Spleen (tissue), 13 donors: ENCODE data around the gene CD300E. TPM values are rescaled to one million over a fixed set of nuclear protein-coding genes. Genes with fewer than 3 reads are reported as not detected.

Source experiments
- DNase-seq: peaks from one replicate; pipeline ENCODE4 v3.0.0-alpha.2; 2020
- H3K27ac ChIP-seq, 8 donors: fragments of 200-600 bp; sonication (generic) in 7 of 8; 1 replicate in 4 of 8; 2 replicates in 4 of 8; pipeline versions ENCODE4 v1.5.0 to v1.8.0; 2016 to 2021; ENCODE audit warnings: inconsistent platforms in 4 of 8, mild to moderate bottlenecking in 4 of 8, moderate library complexity in 1 of 8
- H3K27me3 ChIP-seq, 7 donors: fragments of 200-600 bp; sonication (generic) in 6 of 7; replicated peaks in 1 of 7; 1 replicate in 4 of 7; 2 replicates in 3 of 7; pipeline versions ENCODE4 v1.5.0 to v1.8.0; 2016 to 2021; ENCODE audit warnings: inconsistent platforms in 3 of 7, mild to moderate bottlenecking in 1 of 7
- H3K36me3 ChIP-seq, 6 donors: fragments of 200-600 bp; sonication (generic) in 5 of 6; 1 replicate in 4 of 6; 2 replicates in 2 of 6; pipeline versions ENCODE4 v1.5.0 to v1.8.0; 2016 to 2021; ENCODE audit warnings: inconsistent platforms in 2 of 6
- H3K4me1 ChIP-seq, 6 donors: fragments of 200-600 bp; sonication (generic) in 5 of 6; 1 replicate in 3 of 6; 2 replicates in 3 of 6; pipeline versions ENCODE4 v1.5.0 to v1.8.0; 2016 to 2021; ENCODE audit warnings: inconsistent platforms in 3 of 6
- H3K4me3 ChIP-seq, 8 donors: fragments of 200-600 bp; sonication (generic) in 7 of 8; 1 replicate in 4 of 8; 2 replicates in 4 of 8; pipeline versions ENCODE4 v1.5.0 to v1.8.0; 2016 to 2021; ENCODE audit warnings: inconsistent platforms in 4 of 8, mild to moderate bottlenecking in 4 of 8, moderate library complexity in 2 of 8
- H3K9me3 ChIP-seq, 8 donors: fragments of 200-600 bp; sonication (generic) in 7 of 8; 1 replicate in 4 of 8; 2 replicates in 4 of 8; pipeline versions ENCODE4 v1.5.0 to v1.8.0; 2016 to 2021; ENCODE audit warnings: inconsistent platforms in 4 of 8
- POLR2A ChIP-seq, 3 donors: fragments of 450-650 bp; IDR thresholded peaks; one replicate each; pipeline ENCODE4 v1.5.1; 2017; ENCODE audit warnings: antibody characterized with exemption in 3 of 3, mild to moderate bottlenecking in 1 of 3
- POLR2AphosphoS5 ChIP-seq, 3 donors: sonication (generic); formaldehyde crosslinking; IDR thresholded peaks; one replicate each; pipeline ENCODE4 v1.5.1; 2017; ENCODE audit warnings: antibody characterized with exemption in 3 of 3
- WGBS, 5 donors: extraction: QIAGEN DNeasy Blood & Tissue Kit in 3 of 5; methylation state at CpG; one replicate each; pipeline versions ENCODE4 v1.1.5 to v1.1.7; 2013 to 2018; 5-methylcytosine and 5-hydroxymethylcytosine counted together
- intact Hi-C: fragments of 100-400 bp; cut with DNase I; formaldehyde crosslinking; loops from one replicate; pipeline ENCODE4 v1.15.0; 2023; ENCODE audit warnings: low total_unique reads
- long read RNA-seq, 2 donors: transcript quantifications; one replicate each; lab custom pipeline, GENCODE V29; 2026
- polyA plus RNA-seq, 3 donors: library from polyadenylated mRNA; stranded (reverse); fragments of 200-250 nt; gene quantifications; one replicate each; pipeline ENCODE4 v1.2.1, GENCODE V29; 2013
- total RNA-seq, 7 donors: library from RNA; depleted of rRNA in 3 of 7; stranded (reverse); fragments of >200 nt in 3 of 7; fragmentation: NEBNext Ultra II Directional in 4 of 7; extraction: Animal tissue kit (Norgen Biotek cat#: 25700) in 4 of 7; gene quantifications; one replicate each; pipeline versions ENCODE4 v1.1.0 to v1.2.1, GENCODE V29; 2016 to 2021
- TF ChIP-seq, protein P1 (sequence below), 11 experiments: fragments of 200-600 bp in 7 of 11; fragments of 450-650 bp in 4 of 11; sonication (generic) in 4 of 11; IDR thresholded peaks in 8 of 11; conservative IDR thresholded peaks in 3 of 11; 1 replicate in 7 of 11; 2 replicates in 4 of 11; pipeline versions ENCODE4 v1.4.0 to v1.8.0; 2016 to 2021; ENCODE audit warnings: antibody characterized with exemption in 11 of 11, inconsistent platforms in 4 of 11, mild to moderate bottlenecking in 1 of 11
- donor health status: healthy with polysubstance abuse.
- donor health status: DM: no; HTN: no; CAD: no; lungs with moderate emphysema.
- donor health status: DM: no; HTN: no; CAD: no.
- donor health status: Bipolar disorder and iron deficiency.
- donor health status: healthy.
- donor health status: DM: no; HTN: no; CAD: no.
- donor health status: DM: yes; HTN: yes; CAD: no.

CD300E gene, protein sequence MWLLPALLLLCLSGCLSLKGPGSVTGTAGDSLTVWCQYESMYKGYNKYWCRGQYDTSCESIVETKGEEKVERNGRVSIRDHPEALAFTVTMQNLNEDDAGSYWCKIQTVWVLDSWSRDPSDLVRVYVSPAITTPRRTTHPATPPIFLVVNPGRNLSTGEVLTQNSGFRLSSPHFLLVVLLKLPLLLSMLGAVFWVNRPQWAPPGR
- total RNA-seq (10 to 100 TPM in 3 of 7 donors, 1 to 10 TPM in 4; 1.7 to 20.3 (median 6.4) TPM), polyA plus RNA-seq (1 to 10 TPM in 2 of 3 donors, under 1 TPM in 1; 0.99 to 5.3 (median 3.0) TPM)
- long read RNA-seq, donor 1, partial matches to known transcripts: 0 of 1 reads
- long read RNA-seq, donor 1, other reads (novel, unspliced or antisense): 0 of 1 reads
- long read RNA-seq, donor 2, partial matches to known transcripts: 0 of 1 reads
- long read RNA-seq, donor 2, other reads (novel, unspliced or antisense): 0 of 1 reads

DNA sequence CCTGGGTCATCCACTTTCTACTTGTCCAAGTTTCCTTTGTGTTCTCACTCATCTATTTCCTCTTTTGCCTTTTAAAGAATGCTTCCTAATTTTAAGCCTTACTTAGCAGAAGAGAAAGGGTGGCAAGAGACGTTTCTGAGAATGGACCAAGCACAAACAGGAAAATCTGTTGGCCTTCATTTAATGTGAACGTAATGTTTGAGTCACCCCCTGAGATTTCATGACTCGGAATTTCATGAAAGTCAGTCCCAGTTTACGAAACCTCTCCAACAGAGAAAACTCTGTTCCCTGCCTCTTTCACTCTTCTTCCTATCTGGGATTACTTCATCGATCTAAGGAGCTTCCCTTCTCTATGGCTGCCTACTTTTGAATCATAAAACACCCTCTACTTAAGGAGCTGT lies at the start of gene CD300E:
TSS of gene CD300E (minus strand) at position 46 of the 401 bp plus-strand sequence. CDS start 117 bp downstream, outside the sequence.
- 38 to 53% (median 43%) methylated on average over 5 of the region's 5 CpGs for WGBS, 5 donors
- TF ChIP-seq, protein P1, sequence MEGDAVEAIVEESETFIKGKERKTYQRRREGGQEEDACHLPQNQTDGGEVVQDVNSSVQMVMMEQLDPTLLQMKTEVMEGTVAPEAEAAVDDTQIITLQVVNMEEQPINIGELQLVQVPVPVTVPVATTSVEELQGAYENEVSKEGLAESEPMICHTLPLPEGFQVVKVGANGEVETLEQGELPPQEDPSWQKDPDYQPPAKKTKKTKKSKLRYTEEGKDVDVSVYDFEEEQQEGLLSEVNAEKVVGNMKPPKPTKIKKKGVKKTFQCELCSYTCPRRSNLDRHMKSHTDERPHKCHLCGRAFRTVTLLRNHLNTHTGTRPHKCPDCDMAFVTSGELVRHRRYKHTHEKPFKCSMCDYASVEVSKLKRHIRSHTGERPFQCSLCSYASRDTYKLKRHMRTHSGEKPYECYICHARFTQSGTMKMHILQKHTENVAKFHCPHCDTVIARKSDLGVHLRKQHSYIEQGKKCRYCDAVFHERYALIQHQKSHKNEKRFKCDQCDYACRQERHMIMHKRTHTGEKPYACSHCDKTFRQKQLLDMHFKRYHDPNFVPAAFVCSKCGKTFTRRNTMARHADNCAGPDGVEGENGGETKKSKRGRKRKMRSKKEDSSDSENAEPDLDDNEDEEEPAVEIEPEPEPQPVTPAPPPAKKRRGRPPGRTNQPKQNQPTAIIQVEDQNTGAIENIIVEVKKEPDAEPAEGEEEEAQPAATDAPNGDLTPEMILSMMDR (IDR thresholded peaks at IDR 0.05 in 8 of 11, conservative IDR thresholded peaks at IDR 0.05 in 3 of 11): no peak
- TF ChIP-seq POLR2AphosphoS5 (IDR thresholded peaks at IDR 0.05) (no peak), POLR2A (IDR thresholded peaks at IDR 0.05) (no peak)
- Histone ChIP-seq H3K27ac (peak within 1 kb of the TSS in 3 of 8 donors; percentile 63 to 73 (median 66)), H3K27me3 (peaks cover 0 to 79% (median 0%) of the 10 kb centered on the region in 7 donors), H3K36me3 (no peaks in the 10 kb centered on the region), H3K9me3 (peaks cover 0 to 9% (median 0%) of the 10 kb centered on the region in 8 donors), H3K4me1 (peaks cover 0 to 9% (median 0%) of the 10 kb centered on the region in 6 donors), H3K4me3 (peak within 1 kb of the TSS in 2 of 8 donors; percentile 17 to 44)
- intact Hi-C loops: no loop called here
- DNase-seq: no peak

DNA sequence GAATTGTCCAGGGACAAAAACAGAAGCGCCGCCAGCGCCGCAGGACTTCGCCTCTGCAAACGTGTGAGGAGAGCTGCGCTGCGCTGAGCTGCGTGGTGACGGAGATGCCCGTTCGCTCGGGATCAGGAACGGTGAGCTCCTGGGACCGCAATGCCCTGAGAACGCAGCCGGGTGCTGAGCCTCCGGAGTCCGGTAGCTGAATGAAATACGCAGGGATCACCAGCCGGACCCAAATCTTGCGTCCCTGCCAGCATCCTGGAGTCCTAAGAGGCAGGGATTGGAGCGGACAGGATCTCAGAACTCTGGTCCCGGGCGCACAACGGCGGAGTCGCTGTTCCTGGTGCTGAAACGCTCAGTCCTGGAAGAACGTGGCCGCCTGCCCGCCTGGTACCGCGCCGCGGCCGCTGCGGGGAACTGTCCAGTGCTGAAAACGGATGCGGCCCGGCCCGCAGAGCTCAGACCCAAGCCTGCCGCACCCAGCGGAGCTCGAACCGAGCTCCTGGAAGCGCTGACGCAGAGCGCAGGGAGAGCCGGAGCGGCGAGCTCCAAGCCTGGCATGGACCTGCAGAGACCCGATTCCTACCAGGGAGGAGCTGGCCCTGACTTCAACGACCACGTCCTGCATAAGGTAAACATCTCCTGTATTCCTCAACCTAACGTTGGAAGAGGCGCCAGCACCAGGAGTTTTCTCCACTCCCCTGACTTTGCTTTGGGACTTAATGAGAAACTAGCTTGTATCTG lies 47.7 kb upstream of the CD300E start:
- peaks cover 0 to 8% (median 2%) of the 10 kb centered on the region in 6 donors for H3K4me1 ChIP-seq
- H3K36me3 ChIP-seq: no peaks in the 10 kb centered on the region
- DNase-seq: peak; percentile 87
- no peak overlapping the region for H3K4me3 ChIP-seq
- H3K27ac ChIP-seq: no peak overlapping the region
- no peak for TF ChIP-seq POLR2A (IDR thresholded peaks at IDR 0.05)
- peak; percentile 37 to 78 (median 39) for TF ChIP-seq POLR2AphosphoS5 (IDR thresholded peaks at IDR 0.05)
- 14 to 27% (median 15%) methylated on average over 37 to 57 of the region's 57 CpGs for WGBS, 5 donors
- intact Hi-C loops: no loop called here
- H3K27me3 ChIP-seq: peaks cover 0 to 100% (median 39%) of the 10 kb centered on the region in 7 donors
- H3K9me3 ChIP-seq: peaks cover 0 to 7% (median 0%) of the 10 kb centered on the region in 8 donors

DNA sequence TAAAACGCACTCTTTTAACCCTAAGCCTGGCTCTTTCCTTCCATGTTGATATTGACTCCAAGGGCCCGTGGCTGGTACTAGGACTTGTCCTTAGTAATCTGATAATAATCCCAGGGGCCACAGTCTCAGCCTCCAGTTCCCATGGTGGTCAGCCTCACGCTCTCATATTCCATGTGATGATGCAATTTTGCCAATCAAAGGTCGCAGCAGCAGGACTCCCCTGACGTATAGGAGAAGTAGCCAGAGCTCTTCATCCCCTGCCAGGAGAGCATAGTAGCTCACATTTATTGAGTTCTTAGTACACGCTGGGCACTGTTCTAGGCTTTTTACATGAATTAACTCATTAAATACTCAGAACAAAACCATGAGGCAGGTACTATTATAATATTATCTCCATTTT lies 46.8 kb upstream of the CD300E start:
- Histone ChIP-seq H3K4me3 (no peak overlapping the region), H3K36me3 (no peaks in the 10 kb centered on the region), H3K27ac (no peak overlapping the region), H3K4me1 (peaks cover 0 to 8% (median 2%) of the 10 kb centered on the region in 6 donors), H3K9me3 (peaks cover 0 to 7% (median 0%) of the 10 kb centered on the region in 8 donors), H3K27me3 (peaks cover 0 to 98% (median 39%) of the 10 kb centered on the region in 7 donors)
- intact Hi-C loops: no loop called here
- WGBS, 5 donors: 78 to 91% (median 85%) methylated on average over 6 of the region's 6 CpGs
- no peak for DNase-seq
- TF ChIP-seq POLR2AphosphoS5 (IDR thresholded peaks at IDR 0.05) (no peak), POLR2A (IDR thresholded peaks at IDR 0.05) (no peak)
- TF ChIP-seq, protein P1 (IDR thresholded peaks at IDR 0.05 in 8 of 11, conservative IDR thresholded peaks at IDR 0.05 in 3 of 11): no peak

DNA sequence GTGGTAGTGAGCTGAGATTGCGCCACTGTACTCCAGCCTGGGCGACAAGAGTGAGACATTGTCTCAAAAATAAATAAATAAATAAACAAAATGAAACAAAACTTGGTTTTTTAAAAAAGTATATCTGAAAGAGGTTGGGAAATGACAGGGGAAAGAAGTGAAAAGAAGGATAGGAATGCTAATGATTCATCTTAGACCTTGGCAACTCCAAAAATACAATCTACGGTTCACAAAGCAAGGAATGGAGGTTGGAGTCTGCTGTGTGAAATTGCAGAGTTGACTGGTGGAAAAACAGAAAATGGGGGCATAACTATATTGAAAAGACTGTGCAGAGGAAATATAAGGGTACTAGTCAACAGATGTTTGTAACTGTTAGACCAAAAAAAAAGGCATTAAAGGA lies 40.0 kb upstream of the CD300E start:
- WGBS, 5 donors: 66 to 85% (median 80%) methylated on average over 3 of the region's 3 CpGs
- Histone ChIP-seq H3K4me3 (no peak overlapping the region), H3K9me3 (peaks cover 0 to 4% (median 0%) of the 10 kb centered on the region in 8 donors), H3K27ac (no peak overlapping the region), H3K36me3 (no peaks in the 10 kb centered on the region), H3K27me3 (peaks cover 0 to 89% (median 18%) of the 10 kb centered on the region in 7 donors), H3K4me1 (no peaks in the 10 kb centered on the region)
- no peak for TF ChIP-seq POLR2AphosphoS5 (IDR thresholded peaks at IDR 0.05)
- TF ChIP-seq POLR2A (IDR thresholded peaks at IDR 0.05): no peak
- TF ChIP-seq, protein P1 (IDR thresholded peaks at IDR 0.05 in 8 of 11, conservative IDR thresholded peaks at IDR 0.05 in 3 of 11): no peak
- intact Hi-C loops: loop anchor here (10.0 kb wide), 1 partner anchor 201 kb away; no protein-coding TSS in a partner anchor
- no peak for DNase-seq
